Gastrocnemius medialis (tissue), 4 donors: Measurements from ENCODE around the gene NPAS3.

Experiments
- CTCF ChIP-seq, 5 experiments: fragments of 450-650 bp in 3 of 5; fragments of 200-600 bp in 2 of 5; sonication (generic) in 2 of 5; IDR thresholded peaks in 4 of 5; conservative IDR thresholded peaks in 1 of 5; 1 replicate in 4 of 5; 2 replicates in 1 of 5; pipeline ENCODE4 v1.5.1; 2016 to 2019; ENCODE audit warnings: antibody characterized with exemption in 5 of 5, mild to moderate bottlenecking in 3 of 5, moderate library complexity in 3 of 5
- POLR2A ChIP-seq, 2 donors: fragments of 450-650 bp; IDR thresholded peaks; one replicate each; pipeline ENCODE4 v1.6.1; 2017; ENCODE audit warnings: antibody characterized with exemption in 2 of 2, mild to moderate bottlenecking in 2 of 2, moderate library complexity in 2 of 2

- TF ChIP-seq CTCF (IDR thresholded peaks at IDR 0.05 in 4 of 5, conservative IDR thresholded peaks at IDR 0.05 in 1 of 5) (no peak), POLR2A (IDR thresholded peaks at IDR 0.05) (no peak)
These were observed 518.3 kb downstream of the NPAS3 start for GRCh38 chr14:33457021-33457420.
